Left lobe of liver (tissue), 2 donors: Measurements from ENCODE around the gene CEP89. TPM values are rescaled to one million over a fixed set of nuclear protein-coding genes. Genes with fewer than 3 reads are reported as not detected.
"Not testable (repeated sequence)": the region's sequence is repeated elsewhere in the genome, so short reads cannot be mapped to it uniquely, and the experiment has no call there.

Source experiments
- ATAC-seq: fragments of 200-7000 bp; cut with Tn5 transposase; one replicate; pipeline ENCODE4 v1.9.1; 2020; ENCODE audit warnings: mild to moderate bottlenecking, moderate library complexity
- DNase-seq: peaks from one replicate; pipeline ENCODE4 v3.0.0-alpha.2; 2020; ENCODE audit warnings: low spot score
- total RNA-seq: library from RNA; stranded (reverse); gene quantifications from one replicate; pipeline ENCODE4 v1.2.1, GENCODE V29; 2021
- donor health status: DM: no; HTN: no; CAD: no; lungs with moderate emphysema.
- donor health status: DM: no; HTN: yes; CAD: no.

CEP89 gene
- total RNA-seq, 1 donor from 2014 or later: 4.6 TPM

DNA sequence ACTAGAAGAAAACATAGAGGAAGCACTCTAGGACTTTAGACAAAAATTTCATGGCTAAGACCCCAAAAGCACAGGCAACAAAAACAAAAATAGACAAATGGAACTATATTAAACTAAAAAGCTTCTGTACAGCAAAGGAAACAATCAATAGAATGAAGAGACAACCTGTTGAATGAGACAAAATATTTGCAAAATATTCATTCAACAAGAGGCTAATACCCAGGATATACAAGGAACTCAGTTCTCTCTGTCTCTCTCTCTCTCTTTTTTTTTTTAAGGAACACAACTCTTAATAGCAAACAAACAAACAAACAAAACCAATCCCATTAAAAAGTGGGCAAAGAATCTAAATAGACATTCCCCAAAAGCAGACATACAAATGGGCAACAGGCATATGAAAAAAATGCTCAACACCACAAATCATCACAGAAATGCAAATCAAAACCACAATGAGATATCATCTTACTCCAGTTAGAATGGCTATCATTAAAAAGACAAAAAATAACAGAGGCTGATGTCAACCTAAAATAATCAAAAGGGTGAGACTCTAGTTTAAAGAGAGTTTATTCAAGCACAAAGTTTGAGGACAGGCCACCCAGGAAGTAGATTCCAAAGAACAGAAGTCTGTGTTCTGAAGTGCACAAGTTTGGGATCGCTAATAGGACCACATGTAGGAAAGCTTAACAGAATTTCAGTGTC lies 75.1 kb downstream of the CEP89 start:
- DNase-seq (no peak), ATAC-seq (no peak)

DNA sequence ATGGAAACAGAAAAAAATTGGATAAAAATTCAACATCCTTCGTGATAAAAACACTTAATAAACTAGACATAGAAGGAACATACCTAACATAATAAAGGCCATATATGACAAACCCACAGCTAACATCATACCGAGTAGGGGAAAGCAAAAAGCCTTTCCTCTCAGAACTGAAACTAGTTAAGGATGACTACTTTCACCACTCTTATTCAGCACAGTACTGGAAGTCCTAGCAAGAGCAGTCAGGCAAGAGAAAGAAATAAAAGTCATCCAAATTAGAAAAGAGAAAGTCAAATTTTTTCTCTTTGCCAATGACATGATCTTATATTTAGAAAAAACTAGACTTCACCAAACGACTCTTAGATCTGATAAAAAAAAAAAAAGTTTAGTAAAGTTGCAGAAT lies 76.4 kb downstream of the CEP89 start:
- ATAC-seq (no peak), DNase-seq (no peak)

DNA sequence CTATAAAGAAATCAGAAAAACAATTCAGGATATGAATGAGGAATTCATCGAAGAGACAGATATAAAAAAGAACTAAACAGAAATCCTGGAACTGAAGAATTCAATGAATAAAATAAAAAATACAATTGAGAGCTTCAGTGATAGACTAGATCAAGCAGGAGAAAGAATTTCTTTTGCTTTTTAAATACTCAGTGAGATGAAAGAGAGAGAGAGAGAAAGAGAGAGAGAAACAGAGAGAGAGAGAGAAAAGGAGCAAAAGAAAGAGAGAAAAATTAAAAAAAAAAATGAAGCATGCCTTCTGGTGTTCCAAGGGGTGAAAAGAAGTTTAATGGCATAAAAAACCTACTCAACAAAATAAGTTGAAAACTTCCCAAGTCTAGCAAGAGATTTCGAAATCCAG lies 80.1 kb downstream of the CEP89 start:
- ATAC-seq (no peak), DNase-seq (no peak)

DNA sequence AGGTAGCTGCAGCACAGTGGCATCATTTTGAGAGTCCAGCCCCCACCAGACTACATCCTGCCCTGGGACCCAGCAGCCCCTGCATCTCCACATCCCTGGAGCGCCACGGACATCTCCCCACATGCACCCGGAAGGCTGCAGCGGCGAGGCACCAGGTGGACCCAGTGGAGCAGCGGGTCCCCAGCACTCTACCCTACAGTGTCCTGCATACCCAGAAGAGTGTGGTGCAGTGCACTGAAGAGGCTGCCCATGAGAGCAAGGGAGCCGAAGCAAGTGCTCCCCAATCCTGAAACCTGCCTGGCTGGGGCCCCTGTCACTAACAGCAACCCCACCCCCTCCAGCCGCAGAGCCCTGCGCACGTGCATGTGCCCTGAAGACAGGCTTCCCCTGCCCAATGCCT lies 80.9 kb downstream of the CEP89 start:
- ATAC-seq: no peak
- DNase-seq: peak; percentile 15

DNA sequence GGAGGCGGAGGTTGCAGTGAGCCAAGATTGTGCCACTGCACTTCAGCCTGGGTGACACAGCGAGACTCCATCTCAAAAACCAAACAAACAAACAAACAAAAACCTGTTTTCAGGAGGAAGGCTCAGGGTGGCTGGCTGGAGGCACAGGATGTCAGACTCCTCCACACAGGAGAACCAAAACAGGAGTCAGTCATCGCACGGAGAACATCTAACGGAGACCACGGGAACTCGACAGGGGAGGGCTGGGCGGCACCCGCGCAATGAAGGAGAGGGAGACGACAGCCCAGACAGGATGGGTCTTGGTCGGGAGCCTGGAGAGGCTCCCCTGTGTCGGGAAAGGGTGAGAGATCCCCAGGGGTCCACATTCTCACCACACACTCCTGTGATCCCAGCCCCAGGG lies 81.4 kb downstream of the CEP89 start:
- peak; percentile 23 for DNase-seq

DNA sequence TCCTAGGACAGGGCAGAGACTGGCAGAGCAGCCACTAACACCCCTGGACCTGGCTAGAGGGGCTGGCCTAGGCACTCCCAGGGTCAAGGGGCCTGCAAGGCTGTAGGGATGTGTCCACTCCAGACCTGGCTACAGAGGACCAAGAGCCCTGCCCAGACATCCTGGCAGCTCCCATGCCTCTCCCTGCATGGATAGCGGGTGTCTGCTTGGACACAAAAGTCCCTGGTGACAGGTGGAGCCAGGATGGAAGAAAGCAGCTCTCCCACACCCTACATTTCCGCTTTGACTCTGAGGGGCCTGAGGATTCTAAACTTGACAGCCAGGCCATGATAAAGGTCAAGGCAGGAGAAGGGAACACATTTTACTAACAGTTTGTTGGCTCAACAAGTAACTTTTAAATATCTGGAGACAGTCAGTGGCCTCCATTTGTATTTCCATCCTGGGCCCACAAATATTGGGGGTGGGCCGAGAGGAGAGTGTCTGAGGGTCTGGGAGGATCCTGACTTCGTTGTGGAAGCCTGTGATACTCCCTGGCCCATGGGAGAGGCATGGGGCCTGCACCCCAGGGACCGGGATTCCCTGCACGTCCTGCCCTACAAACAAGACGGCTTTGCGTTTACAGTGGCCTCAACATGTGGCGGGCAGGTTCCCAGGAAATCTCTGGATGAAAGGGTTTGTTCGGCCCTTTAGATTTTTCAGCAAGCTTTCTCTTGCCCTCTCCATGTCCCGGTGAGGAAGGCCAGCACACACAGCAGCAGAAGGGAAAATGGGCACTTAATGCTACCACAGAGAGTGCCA lies 82.4 kb downstream of the CEP89 start:
- DNase-seq: peak; percentile 27

More for the DNA sequence above, 81.4 kb downstream of the CEP89 start:
- ATAC-seq: no peak

DNA sequence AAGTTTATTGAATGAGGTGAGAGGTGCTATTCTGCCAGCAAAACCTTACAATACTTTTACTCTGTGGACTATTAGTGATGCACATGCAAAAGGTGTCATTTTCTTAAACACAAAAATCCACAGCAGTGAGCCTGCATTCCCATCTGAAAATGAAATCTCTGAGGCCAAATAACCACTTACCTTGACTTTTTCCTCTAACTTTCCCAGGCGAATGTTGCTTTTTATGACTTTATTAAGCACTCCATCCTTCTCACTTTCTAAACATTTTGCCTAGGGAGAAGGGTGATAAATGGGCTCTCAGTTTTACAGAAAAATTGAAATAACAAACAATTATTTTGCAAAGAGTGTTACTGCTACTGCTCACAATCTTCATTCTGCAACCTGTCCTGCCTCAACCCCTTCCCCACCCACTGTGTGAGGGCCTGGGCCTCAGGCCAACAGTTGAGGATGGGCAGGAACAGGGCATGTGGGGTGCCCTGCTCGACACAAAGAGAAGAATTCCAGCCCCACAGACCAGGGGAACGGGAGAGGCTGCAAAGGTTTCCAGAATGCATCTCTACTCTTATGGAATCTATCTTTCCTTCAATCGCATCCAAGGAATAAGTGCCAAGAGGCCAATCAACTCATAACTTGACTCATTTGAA lies 84.1 kb downstream of the CEP89 start:
- ATAC-seq: no peak
- DNase-seq: peak; percentile 29

More for the DNA sequence above, 82.4 kb downstream of the CEP89 start:
- ATAC-seq: no peak

DNA sequence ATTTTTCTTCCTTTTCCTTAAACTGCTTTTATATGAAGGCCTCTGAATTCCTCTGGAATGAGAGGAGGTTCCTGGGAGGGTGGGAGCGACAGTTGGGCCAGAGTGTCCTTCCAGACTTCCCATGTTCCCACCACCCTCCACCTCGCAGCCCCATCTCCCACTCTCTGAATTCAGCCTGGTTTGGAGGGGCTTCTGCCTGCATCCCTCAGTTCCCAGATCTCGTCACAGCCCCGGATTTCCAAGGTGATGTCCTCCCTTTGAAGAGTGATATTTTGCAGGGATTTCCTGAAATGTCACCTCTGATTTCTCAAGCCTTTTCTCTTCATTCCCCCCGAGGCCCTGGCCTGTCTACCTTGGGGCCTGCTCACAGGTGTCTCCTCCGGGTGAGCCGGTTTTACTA lies 85.5 kb downstream of the CEP89 start:
- DNase-seq (peak; percentile 28), ATAC-seq (no peak)

DNA sequence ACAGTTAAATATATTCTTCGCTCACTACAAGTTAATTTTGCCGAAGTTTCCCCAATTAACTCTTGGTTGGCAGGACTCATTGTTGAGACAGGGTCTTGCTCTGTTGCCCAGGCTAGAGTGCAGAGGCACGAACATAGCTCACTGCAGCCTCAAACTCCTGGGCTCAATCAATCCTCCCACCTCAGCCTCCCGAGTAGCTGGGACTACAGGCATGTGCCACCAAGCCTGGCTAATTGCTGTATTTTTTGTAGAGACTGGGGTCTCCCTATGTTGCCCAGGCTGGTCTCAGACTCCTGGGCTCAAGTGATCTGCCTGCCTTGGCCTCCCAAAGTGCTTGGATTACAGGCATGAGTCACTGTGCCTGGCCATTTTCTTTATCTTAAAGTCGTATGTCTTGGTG lies 86.5 kb downstream of the CEP89 start:
- ATAC-seq: not testable (repeated sequence)
- peak; percentile 19 for DNase-seq

DNA sequence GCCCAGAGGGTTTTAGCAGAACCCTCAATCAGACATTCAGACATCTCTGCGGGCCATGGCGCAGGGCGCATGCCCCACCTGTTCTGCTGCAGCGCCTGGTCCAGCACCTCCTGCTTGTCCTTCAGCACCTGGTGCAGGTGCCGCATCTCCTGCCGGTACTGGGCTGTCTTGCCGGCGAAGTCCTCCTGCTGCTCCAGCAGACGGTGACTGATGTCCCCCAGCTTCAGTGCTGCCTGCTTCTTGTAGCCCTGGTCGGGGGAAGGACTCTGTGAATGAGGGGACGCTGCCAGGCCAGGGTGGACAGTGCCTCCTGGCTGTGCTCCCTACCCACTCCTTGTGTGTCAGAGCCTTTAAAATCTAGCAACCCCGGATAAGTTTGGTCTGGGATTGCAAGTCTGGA lies 90.0 kb downstream of the CEP89 start:
- DNase-seq (peak; percentile 34), ATAC-seq (no peak)

DNA sequence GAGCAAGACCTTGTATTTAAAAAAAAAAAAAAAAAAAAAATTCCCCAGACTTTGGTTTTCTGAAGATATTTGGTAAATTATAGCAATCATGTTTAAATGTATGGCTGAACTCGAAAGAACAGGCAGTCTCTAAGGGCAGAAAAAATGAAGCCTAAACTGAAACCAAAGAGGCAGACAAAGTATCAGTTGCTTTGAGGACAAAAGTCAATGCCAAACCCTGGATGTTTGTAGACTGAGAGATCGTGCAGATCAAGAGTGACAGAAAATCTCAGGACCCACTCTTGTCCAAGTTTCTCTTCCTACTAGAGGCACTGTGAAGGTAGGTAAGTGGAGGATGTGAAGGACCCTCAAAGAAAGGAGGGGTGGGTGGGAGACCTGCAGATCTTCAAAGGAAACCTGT lies 91.1 kb downstream of the CEP89 start:
- no peak for DNase-seq
- ATAC-seq: peak; percentile 71

DNA sequence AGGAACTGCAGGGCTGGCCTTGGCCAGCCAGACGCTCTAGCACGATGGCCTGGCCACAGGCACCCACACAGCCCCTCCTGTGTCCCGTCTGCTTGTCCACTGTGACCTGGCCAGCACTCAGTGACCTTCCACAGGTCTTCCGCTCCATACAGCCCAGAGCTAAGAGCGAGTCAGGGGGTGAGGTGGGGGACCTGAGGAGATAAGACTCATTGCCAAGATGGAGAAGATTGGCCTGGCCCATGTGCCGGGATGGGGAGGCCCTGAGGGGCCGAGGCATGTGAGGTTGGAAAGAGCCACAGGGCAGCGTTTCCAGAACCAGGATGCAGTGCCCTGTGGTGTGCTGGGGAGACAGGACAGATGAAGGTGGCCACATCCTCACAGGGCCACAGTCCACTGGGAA lies 92.0 kb downstream of the CEP89 start:
- ATAC-seq (no peak), DNase-seq (peak; percentile 35)

DNA sequence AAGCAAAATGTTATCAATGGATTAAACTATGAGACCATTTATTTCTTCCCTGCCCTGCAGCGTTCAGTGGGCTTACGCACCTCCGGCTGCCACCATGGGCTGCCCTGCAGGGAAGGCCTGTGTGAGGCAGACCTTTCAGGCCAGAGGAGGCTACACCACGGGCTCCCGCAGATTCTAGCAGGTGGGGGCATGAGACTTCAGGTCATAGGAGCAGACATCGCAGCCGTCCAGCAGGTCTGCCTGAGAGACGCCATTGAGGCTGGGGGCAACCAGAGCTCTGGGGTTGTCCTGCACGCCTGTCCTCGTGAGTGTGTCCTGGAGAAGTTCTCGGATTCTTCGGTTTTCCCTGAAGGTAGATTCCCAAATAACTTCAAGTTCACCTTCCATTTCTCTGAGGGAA lies 92.8 kb downstream of the CEP89 start:
- ATAC-seq: no peak
- peak; percentile 31 for DNase-seq

DNA sequence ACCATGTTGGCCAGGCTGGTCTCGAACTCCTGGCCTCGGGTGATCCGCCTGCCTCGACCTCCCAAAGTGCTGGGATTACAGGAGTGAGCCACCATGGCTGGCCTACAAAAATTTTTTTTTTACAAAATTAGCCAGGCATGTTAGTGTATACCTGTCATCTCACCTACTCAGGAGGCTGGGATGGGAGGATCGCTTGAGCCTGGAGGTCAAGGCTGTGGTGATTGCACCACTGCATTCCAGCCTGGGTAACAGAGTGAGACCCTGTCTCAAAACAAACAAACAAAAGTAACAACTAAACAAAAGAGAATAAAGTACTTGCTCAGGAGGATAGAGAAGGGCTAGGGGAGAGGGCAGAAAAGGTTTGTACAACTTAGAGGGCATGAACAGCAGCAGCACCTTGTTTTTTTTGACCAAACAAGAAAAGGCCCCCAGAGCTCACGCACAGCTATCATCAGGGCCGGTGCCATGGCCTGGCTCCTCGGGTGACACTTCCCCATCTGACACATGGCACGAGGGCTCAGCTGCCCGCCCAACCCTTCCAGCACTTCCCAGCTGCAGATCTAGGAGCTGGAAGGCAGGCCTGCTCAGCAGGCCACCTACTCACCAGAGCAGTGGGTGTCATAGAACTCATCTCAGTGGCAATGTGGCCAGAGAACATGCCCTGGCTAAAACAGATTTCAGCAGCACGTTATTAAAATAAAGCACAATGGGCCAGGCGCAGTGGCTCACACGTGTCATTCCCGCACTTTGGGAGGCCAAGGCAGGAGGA lies 93.6 kb downstream of the CEP89 start:
- peak; percentile 21 for DNase-seq
- no peak for ATAC-seq

DNA sequence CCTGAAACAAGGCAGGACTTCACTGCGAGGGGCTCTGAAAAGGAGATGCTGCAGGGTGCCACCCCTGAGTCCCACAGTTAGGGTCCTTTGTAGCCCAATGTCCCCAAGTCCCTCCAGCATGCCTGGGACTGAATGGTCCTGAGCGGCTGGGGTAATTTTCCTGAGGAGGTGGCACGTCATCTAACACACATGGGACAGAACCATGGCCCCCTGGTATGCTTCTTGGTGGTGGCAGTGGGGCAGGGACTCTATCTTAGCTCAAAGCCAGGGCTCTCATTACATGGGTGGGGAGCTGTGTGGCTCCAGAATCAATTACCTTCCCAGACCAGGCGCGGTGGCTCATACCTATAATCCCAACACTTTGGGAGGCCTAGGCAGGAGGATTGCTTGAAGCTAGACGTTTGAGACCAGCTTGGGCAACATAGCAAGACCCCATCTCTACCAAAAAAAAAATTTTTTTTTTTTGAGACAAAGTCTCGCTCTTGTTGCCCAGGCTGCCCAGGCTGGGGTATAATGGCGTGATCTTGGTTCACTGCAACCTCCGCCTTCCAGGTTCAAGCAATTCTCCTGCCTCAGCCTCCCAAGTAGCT lies 94.3 kb downstream of the CEP89 start:
- ATAC-seq (no peak), DNase-seq (peak; percentile 12)

DNA sequence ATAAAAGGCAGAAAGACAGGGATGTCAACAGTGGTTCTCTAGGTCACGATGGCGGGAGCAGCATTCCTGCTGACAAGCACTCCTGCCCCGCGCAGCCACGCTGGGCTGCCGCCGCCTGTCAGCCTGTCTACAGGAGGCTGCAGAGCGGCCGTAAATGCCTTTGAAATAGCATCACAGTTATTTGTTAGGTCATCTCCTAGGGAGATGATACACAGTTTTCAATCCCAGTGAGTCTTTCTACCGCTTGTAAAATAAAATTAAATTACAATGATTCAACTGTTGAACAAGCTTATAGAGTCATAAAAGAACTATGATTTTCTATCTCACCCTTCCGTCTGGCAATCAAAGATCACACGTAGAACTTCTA lies 94.9 kb downstream of the CEP89 start:
- ATAC-seq (no peak), DNase-seq (peak; percentile 15)

DNA sequence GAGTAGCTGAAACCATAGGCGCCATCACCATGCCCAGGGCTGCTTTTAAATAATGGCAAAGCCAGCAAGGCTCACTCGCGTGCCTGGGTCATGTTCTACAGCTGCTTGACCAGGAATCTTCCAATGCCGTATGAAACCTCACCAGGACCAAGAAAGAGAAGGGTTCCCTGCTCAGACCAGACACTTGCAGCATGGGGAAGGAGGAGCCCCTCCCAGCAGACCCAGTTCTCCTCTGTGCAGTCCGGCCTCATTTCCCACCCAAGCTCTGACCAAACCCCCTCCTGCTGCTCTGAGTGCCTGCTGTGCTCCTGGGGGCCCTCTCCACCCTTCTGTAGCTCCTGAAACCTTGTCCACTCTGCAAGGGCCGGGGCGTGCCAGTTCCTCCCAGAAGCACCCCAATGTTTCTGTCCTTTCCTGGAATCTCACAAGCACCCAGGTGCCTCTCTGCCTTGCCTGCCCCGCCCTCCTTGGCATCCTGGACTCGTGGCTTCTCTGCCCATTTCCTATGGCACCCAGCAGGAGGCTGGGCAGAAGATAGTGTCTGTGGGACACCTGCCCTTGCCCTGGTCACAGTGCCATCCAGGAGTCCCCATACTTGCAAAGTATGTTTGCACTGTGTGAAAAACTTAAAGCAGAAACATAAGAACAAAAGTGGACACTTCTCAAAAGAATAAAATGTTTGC lies 95.4 kb downstream of the CEP89 start:
- DNase-seq (peak; percentile 31), ATAC-seq (no peak)

DNA sequence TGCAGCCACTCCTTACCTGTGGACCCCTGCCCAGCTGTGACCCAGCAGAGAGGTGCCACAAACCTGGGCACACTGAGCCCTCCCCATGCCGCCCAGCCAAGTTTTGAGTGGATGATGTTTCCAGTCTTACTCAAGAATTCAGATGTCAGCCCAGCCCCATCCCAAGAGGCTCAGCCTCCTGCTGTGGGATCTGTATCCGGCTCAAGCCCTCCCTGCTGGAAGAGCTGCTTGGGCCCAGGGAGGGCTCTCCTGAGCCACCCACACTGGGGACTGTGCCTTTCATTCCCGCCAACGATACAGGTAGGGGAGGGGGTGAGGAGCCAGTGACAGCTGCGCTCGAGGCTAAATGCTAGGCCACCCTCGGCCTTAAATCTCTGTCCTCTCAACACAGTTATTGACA lies 96.3 kb downstream of the CEP89 start:
- ATAC-seq: no peak
- peak; percentile 30 for DNase-seq

DNA sequence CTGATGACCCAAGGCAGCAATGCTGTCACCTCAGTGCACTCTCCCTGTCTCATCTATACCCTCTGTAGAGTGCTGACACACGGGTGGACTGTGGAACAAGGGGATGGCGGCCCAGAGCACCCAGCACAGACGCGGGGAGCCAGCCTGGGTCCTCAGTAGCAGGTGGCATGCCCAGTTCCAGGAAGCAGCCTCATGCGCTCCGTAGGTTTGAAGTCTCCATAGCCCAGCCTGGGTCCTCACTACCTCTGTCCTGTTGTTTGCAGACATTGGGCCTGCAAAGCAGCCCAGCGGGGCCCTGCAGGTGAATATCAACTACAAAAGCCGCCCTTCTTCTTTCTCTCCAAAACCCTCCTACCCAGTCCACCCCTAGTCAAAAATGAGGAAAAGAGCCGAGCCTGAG lies 97.2 kb downstream of the CEP89 start:
- DNase-seq (peak; percentile 32), ATAC-seq (no peak)

DNA sequence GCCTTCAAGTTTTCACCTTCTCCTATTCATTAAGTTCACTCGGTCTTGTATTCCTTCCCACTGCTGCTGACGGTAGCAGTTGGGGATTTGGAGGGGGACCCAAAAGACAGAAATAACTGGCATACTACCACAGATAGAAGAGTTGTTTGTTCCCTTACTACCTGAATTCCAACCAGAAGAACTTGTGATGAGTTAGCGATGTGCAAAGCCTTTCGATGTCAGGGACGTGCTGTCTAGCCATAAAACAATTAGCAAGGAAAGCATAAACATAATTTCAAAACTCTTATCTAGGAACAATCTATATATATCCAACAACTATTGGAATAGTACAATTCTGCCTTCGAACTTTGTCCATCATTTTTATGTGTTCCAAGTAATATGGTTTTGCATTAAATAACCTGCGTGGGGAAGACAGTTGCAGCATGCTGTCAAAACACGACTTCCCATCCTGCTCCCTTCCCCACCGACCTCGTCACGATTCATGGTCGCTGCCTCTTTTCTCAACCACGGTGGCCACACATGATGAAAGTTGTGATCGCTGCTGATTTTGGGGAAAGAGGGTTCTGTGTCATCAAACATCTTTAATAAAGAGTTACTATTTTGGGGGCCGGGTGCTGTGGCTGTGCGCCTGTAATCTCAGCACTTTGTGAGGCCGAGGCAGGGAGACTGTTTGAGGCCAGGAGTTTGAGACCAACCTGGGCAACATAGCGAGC lies 98.4 kb downstream of the CEP89 start:
- DNase-seq: no peak
- ATAC-seq: no peak
